Dedifferentiated amniotic fluid mesenchymal stem cell (primary cell): ENCODE data around the gene RELL2.
"Not testable (repeated sequence)": the region's sequence is repeated elsewhere in the genome, so short reads cannot be mapped to it uniquely, and the experiment has no call there.

ENCODE experiments used
- DNase-seq: peaks from one replicate; pipeline ENCODE4 v3.0.0-alpha.2; 2016; ENCODE audit errors: extremely low spot score

RELL2 gene

GRCh38 chr5:141636413-141637122, at the start of gene RELL2, which contains the start of gene HDAC3:
TSS of gene RELL2 (plus strand) at chr5:141636997. CDS start at chr5:141638226, 1,229 bp downstream.
TSS of gene HDAC3 (minus strand) at chr5:141636849. CDS start at chr5:141636790, 59 bp downstream.
- DNase-seq = peak; percentile 81

- no peak for DNase-seq
Observed at GRCh38 chr5:141590127-141590526, 46.7 kb upstream of the RELL2 start.

- no peak for DNase-seq
Observed at GRCh38 chr5:141596867-141597266, 39.9 kb upstream of the RELL2 start.

GRCh38 chr5:141597394-141597793, 39.4 kb upstream of the RELL2 start:
- DNase-seq = no peak

- DNase-seq = no peak
Observed at GRCh38 chr5:141597814-141598213, 39.0 kb upstream of the RELL2 start.

- DNase-seq = no peak
Observed at GRCh38 chr5:141598391-141599345, 38.1 kb upstream of the RELL2 start.

GRCh38 chr5:141602606-141603005, 34.2 kb upstream of the RELL2 start:
- no peak for DNase-seq

- peak; percentile 95 for DNase-seq
Observed at GRCh38 chr5:141603923-141604717, 32.7 kb upstream of the RELL2 start.

GRCh38 chr5:141605523-141606277, 31.1 kb upstream of the RELL2 start:
- no peak for DNase-seq

- DNase-seq = no peak
Observed at GRCh38 chr5:141608046-141608445, 28.8 kb upstream of the RELL2 start.

GRCh38 chr5:141608557-141608956, 28.2 kb upstream of the RELL2 start:
- DNase-seq = no peak

- no peak for DNase-seq
Observed at GRCh38 chr5:141609044-141609443, 27.8 kb upstream of the RELL2 start.

GRCh38 chr5:141609921-141610320, 26.9 kb upstream of the RELL2 start:
- not testable (repeated sequence) for DNase-seq

- DNase-seq = no peak
Observed at GRCh38 chr5:141611289-141611688, 25.5 kb upstream of the RELL2 start.

GRCh38 chr5:141613344-141613743, 23.5 kb upstream of the RELL2 start:
- no peak for DNase-seq

GRCh38 chr5:141615991-141616720, 20.6 kb upstream of the RELL2 start:
- DNase-seq = no peak

GRCh38 chr5:141617128-141617527, 19.7 kb upstream of the RELL2 start:
- DNase-seq = no peak

- no peak for DNase-seq
Observed at GRCh38 chr5:141617682-141618029, 19.1 kb upstream of the RELL2 start.

- no peak for DNase-seq
Observed at GRCh38 chr5:141618030-141618803, 18.6 kb upstream of the RELL2 start.
